CD4-positive, alpha-beta T cell treated with Interleukin-17A for 1 hour (primary cell): Measurements from ENCODE around the gene SENP8.

Experiments
- DNase-seq: peaks from one replicate; pipeline ENCODE4 v3.0.0-alpha.2; 2020

The SENP8 gene

DNA sequence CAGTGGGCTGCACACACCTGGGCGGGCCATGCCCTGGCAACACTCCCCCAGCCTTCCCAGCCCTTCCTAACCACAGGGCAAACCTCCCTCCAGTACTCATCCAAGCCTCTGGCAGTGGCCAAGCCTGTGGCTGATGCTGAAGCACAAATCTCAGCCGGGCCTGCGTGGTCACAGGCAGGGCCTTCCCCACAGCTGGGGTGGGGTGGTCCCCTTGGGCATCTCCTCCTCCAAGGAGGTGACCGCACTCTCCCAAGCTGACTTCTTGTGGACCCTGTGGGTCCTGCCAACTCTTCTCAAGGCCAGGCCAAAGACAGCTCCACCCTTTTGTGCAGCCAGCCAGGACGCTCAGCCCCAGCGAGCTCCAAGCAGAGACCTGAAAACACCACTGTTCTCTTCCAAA, 58.0 kb downstream of the SENP8 start:
- no peak for DNase-seq

DNA sequence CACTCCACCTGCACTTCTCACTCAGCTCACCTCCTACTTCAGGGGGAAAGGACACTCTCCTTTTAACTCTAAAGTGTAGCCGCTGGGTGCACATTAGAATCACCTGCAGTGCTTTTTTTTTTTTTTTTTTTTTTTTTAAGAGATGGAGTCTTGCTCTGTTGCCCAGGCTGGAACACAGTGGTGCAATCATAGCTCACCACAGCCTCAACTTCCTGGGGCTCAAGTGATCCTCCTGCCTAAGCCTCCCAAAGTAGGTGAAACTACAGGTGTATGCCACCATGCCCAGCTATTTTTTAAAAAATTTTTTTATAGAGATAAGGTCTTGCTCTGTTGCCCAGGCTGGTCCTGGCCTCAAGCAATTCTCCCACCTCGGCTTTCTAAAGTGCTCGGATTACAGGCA, 58.5 kb downstream of the SENP8 start:
- DNase-seq, result no peak

DNA sequence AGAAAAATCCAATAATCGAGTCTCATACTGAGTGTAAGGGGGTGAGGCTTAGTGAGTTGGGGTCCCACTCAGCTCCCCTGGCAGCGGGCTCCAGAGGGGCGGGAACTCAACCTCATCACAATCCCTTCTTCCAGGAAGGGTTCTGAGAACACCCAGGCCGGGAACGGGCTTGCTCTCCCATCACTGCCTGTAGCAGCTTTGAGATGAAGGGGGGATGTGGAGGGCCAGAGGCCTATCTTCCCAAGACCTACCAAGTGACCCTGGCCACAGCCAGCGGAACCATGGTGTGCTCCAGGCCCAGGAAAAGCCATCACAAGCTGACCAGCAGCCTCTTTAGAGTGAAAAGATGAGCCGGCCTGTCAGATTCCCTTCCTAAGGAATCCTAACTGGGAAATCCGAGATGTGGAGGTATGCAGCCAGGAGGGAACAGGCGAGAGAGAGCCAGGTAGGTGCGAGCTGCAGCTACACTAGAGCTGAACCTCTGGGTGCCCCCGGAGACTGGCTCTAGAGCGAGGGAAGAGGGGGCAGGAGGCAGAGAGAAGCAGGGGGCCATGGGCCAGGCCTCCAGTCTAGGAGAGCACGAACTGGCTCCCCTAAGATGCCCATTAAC, 60.9 kb downstream of the SENP8 start:
- DNase-seq, result no peak

GRCh38 chr15:72179950-72180581, 61.9 kb downstream of the SENP8 start:
- no peak for DNase-seq

DNA sequence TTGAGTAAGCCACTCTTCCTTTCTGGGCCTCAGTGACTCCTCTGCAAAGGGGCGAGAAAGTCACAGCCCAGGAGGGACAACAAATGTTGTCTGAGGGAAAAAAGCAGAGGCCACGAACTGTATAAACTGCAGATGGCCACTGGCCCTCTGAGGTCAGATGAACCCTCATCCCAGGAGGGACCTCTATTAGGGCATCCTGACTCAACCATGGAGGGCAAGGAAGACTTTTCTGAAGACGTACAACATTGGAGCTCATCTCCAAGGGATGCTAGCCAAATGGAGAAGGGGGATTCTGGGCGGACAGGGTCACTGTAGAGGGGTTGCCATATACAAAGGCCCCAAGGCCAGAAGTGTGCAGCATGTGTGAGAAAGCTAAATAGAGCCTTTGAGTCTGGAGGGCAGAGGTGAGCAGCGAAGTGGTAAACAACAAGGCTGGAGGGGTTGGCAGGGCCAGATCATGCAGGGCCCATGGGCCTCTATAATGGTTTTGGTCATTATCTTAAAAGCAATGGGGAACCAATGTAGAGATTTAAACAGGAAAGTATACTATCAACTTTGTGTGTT, 62.6 kb downstream of the SENP8 start:
- no peak for DNase-seq

DNA sequence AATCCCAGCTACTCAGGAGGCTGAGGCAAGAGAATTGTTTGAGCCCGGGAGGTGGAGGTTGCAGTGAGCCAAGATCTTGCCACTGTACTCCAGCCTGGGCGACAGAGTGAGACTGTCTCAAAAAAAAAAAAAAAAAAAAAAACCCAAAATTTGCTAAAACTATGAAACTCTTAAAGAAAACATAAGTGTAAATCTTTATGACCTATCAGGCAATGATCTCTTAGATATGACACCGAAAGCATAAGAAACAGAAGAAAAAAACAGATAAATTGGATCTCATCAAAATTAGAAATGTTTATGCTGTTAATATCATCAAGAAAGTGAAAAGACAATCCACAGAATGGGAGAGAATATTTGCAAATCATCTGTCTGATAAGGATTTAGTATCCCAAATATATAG, 64.0 kb downstream of the SENP8 start:
- DNase-seq, result no peak

GRCh38 chr15:72182673-72183072, 64.5 kb downstream of the SENP8 start:
- no peak for DNase-seq

- no peak for DNase-seq
Measured at GRCh38 chr15:72183781-72184164, 65.6 kb downstream of the SENP8 start.

GRCh38 chr15:72184165-72184811, 66.1 kb downstream of the SENP8 start:
- DNase-seq, result no peak

DNA sequence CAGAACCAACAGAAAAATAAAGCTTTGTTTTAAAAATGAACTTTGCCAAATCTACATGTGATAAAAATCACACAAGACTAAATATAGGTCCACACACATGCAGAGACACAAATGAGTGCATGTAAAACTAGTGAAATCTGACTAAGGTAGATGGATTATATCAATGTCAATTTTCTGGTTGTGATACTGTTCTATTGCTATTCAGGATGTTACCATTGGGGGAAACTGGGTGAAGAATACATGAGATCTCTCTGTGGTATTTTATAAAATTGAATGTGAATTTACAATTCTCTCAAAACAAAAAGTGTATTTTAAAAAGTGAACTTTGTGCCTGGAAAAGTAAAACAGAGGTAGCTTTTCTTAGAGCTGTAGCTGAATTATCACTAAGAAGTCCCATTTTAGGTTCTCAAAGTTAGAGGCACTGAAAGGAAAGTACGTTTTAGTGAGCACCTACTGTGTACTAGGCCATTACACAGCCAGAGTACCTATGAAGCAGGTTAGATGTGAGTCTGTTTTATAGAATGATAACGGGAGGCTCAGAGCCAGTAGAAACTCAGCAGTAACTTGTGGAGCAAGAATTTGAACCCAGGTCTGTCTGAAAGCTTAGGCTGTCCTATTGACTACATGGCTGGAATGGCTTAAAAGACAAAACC, 71.2 kb downstream of the SENP8 start:
- DNase-seq, result no peak

GRCh38 chr15:72192416-72192815, 74.2 kb downstream of the SENP8 start:
- DNase-seq, result no peak
